Measurements from ENCODE around the gene CSRNP2. TPM values are rescaled to one million over a fixed set of nuclear protein-coding genes. Genes with fewer than 3 reads are reported as not detected.

CSRNP2 gene
- total RNA-seq, 2 experiments from 2014 or later = 11.7 to 30.1 TPM

DNA sequence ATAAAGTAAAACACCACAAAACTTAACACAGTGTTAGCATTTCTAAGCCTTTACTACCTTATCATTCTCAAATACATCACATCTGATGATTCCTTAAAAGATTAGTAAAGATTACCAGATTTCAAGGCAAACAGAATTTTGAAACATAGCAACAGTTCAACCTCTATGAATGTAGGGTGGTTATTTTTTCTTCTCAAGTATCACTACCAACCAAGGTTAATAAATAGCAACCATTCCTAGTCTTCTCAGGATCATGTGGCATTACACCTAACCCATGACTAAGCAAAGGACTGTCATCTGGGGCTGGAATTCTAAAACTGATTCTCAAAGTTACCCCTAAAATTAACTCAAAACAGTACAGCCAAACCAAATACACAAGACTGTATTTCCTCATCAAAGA is 39.4 kb upstream of the CSRNP2 start:
- Histone ChIP-seq H4K20me1 (ENCODE audit: insufficient read depth, low read length) (no peaks in the 10 kb centered on the region), H3K27ac (ENCODE audit: low read depth, low read length, poor library complexity, severe bottlenecking) (no peak overlapping the region), H3K4me3 (ENCODE audit: low read depth, low read length, poor library complexity, severe bottlenecking) (no peak overlapping the region), H3K4me1 (ENCODE audit: insufficient read depth, low read length, poor library complexity, severe bottlenecking) (no peaks in the 10 kb centered on the region), H3K9me2 (ENCODE audit: insufficient read depth, low read length) (no peaks in the 10 kb centered on the region), H3K36me3 (ENCODE audit: insufficient read depth, low read length) (no peaks in the 10 kb centered on the region), H2AFZ (ENCODE audit: low read length) (no peak overlapping the region), H3K4me2 (ENCODE audit: low read length) (no peak overlapping the region), H3K9me3 (ENCODE audit: low read length) (no peaks in the 10 kb centered on the region), H3K79me2 (ENCODE audit: insufficient read depth, low read depth, low read length) (no peaks in the 10 kb centered on the region)
- BruUV-seq (replicated peaks) = no TSS peak
- intact Hi-C loops (cut with micrococcal nuclease; ENCODE audit: unreplicated experiment) = no loop called here
- POLR2A ChIA-PET = no interaction called here
- CTCF ChIA-PET (ENCODE audit: unreplicated experiment) = no interaction called here
- TF ChIP-seq EZH2phosphoT487 (IDR thresholded peaks at IDR 0.05; ENCODE audit: borderline replicate concordance, low read depth, low read length) = no peak
- TF ChIP-seq, protein P1, sequence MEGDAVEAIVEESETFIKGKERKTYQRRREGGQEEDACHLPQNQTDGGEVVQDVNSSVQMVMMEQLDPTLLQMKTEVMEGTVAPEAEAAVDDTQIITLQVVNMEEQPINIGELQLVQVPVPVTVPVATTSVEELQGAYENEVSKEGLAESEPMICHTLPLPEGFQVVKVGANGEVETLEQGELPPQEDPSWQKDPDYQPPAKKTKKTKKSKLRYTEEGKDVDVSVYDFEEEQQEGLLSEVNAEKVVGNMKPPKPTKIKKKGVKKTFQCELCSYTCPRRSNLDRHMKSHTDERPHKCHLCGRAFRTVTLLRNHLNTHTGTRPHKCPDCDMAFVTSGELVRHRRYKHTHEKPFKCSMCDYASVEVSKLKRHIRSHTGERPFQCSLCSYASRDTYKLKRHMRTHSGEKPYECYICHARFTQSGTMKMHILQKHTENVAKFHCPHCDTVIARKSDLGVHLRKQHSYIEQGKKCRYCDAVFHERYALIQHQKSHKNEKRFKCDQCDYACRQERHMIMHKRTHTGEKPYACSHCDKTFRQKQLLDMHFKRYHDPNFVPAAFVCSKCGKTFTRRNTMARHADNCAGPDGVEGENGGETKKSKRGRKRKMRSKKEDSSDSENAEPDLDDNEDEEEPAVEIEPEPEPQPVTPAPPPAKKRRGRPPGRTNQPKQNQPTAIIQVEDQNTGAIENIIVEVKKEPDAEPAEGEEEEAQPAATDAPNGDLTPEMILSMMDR (conservative IDR thresholded peaks at IDR 0.05; ENCODE audit: low read length) = no peak
- no peak for DNase-seq (ENCODE audit: low spot score)

DNA sequence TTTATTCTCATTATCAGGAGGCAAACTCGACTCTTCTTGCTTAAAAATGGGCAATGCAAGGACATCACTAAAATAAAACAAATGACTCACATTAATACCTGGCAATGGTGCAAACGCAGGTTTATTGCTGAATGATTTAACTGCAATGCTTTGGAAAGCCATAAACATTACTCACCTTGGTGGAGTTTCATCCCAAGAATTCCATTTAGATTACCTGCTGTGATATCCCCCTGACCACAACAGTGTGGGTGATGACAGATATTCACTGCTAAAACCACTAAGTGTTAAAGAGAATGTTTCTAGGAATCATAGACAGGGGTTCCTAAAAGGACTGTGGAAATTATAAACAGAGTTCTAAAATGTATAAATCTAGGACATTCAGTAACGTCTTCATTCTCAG is 35.3 kb upstream of the CSRNP2 start:
- BruUV-seq (replicated peaks) = no TSS peak
- no peaks in the 10 kb centered on the region for H3K4me1 ChIP-seq (ENCODE audit: insufficient read depth, low read length, poor library complexity, severe bottlenecking)
- DNase-seq (ENCODE audit: low spot score) = no peak
- H2AFZ ChIP-seq (ENCODE audit: low read length) = no peak overlapping the region
- intact Hi-C loops (cut with micrococcal nuclease; ENCODE audit: unreplicated experiment) = no loop called here
- CTCF ChIA-PET (ENCODE audit: unreplicated experiment) = no interaction called here
- H3K9me3 ChIP-seq (ENCODE audit: low read length) = no peaks in the 10 kb centered on the region
- no peak overlapping the region for H3K4me2 ChIP-seq (ENCODE audit: low read length)
- no peak overlapping the region for H3K4me3 ChIP-seq (ENCODE audit: low read depth, low read length, poor library complexity, severe bottlenecking)
- H3K79me2 ChIP-seq (ENCODE audit: insufficient read depth, low read depth, low read length) = no peaks in the 10 kb centered on the region
- POLR2A ChIA-PET = no interaction called here
- no peak overlapping the region for H3K27ac ChIP-seq (ENCODE audit: low read depth, low read length, poor library complexity, severe bottlenecking)
- no peaks in the 10 kb centered on the region for H4K20me1 ChIP-seq (ENCODE audit: insufficient read depth, low read length)
- no peak for TF ChIP-seq EZH2phosphoT487 (IDR thresholded peaks at IDR 0.05; ENCODE audit: borderline replicate concordance, low read depth, low read length)
- TF ChIP-seq, protein P1 (conservative IDR thresholded peaks at IDR 0.05; ENCODE audit: low read length) = no peak
- H3K36me3 ChIP-seq (ENCODE audit: insufficient read depth, low read length) = no peaks in the 10 kb centered on the region
- H3K9me2 ChIP-seq (ENCODE audit: insufficient read depth, low read length) = no peaks in the 10 kb centered on the region

DNA sequence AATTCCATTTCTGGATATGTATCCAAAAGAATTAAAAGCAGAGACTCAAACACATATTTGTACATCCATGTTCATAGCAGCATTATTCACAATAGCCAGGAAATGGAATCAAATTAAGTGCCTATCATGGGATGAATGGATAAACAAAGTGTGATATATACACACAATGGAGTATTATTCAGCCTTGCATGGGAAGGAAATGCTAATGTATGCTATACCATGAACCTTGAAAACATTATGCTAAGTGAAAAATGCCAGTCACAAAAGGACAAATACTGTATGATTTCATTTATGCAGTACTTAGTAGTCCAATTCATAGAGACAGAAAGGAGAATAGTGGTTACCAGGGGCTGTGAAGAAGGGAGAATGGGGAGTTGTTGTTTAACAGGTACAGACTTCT is 32.1 kb upstream of the CSRNP2 start:
- no peak for DNase-seq (ENCODE audit: low spot score)
- intact Hi-C loops (cut with micrococcal nuclease; ENCODE audit: unreplicated experiment) = no loop called here
- Histone ChIP-seq H3K79me2 (ENCODE audit: insufficient read depth, low read depth, low read length) (no peaks in the 10 kb centered on the region), H3K4me2 (ENCODE audit: low read length) (no peak overlapping the region), H2AFZ (ENCODE audit: low read length) (no peak overlapping the region), H3K4me3 (ENCODE audit: low read depth, low read length, poor library complexity, severe bottlenecking) (no peak overlapping the region), H3K9me2 (ENCODE audit: insufficient read depth, low read length) (no peaks in the 10 kb centered on the region), H3K36me3 (ENCODE audit: insufficient read depth, low read length) (peaks cover 9% of the 10 kb centered on the region), H3K4me1 (ENCODE audit: insufficient read depth, low read length, poor library complexity, severe bottlenecking) (no peaks in the 10 kb centered on the region), H3K9me3 (ENCODE audit: low read length) (no peaks in the 10 kb centered on the region), H3K27ac (ENCODE audit: low read depth, low read length, poor library complexity, severe bottlenecking) (no peak overlapping the region), H4K20me1 (ENCODE audit: insufficient read depth, low read length) (no peaks in the 10 kb centered on the region)
- TF ChIP-seq, protein P1 (conservative IDR thresholded peaks at IDR 0.05; ENCODE audit: low read length) = no peak
- no peak for TF ChIP-seq EZH2phosphoT487 (IDR thresholded peaks at IDR 0.05; ENCODE audit: borderline replicate concordance, low read depth, low read length)
- ChIA-PET CTCF (ENCODE audit: unreplicated experiment) (no interaction called here), POLR2A (interaction anchor here (0.6 to 0.7 kb wide), 2 partner anchors 10 to 45 kb away, joined by 3 read pairs; no protein-coding TSS in a partner anchor)
- BruUV-seq (replicated peaks) = no TSS peak

All from OCI-LY7 (cell line).